HL-60 (cell line): ENCODE measurements around the gene ASF1A.

Experiments used
- CTCF ChIP-seq: IDR thresholded peaks from one replicate; pipeline ENCODE4 v1.5.1; 2011; ENCODE audit warnings: low read length, control low read depth, inconsistent platforms; ENCODE audit not compliant: insufficient read depth
- POLR2AphosphoS5 ChIP-seq: IDR thresholded peaks from 2 replicates; pipeline ENCODE4 v1.6.1; 2012; ENCODE audit warnings: low read depth
- REST ChIP-seq: IDR thresholded peaks from 2 replicates; pipeline ENCODE4 v1.6.1; 2012; ENCODE audit warnings: low read depth; ENCODE audit not compliant: insufficient replicate concordance

GRCh38 chr6:118886641-118887040, 7.3 kb upstream of the ASF1A start:
- no peak for TF ChIP-seq CTCF
- no peak for TF ChIP-seq REST
- TF ChIP-seq POLR2AphosphoS5, result no peak
